HepG2 (cell line): Measurements from ENCODE around the gene SLC1A5. TPM values are rescaled to one million over a fixed set of nuclear protein-coding genes. Genes with fewer than 3 reads are reported as not detected.

Experiments
- ATAC-seq: fragments of 200-7000 bp; cut with Tn5 transposase; 3 replicates; pipeline ENCODE4 v1.9.1; 2020; ENCODE audit warnings: mild to moderate bottlenecking, moderate library complexity
- BruUV-seq: library from RNA; stranded (reverse); fragments of 400-500 nt; replicated peaks from 2 replicates; lab custom pipeline; 2021; lab: Mats Ljungman, UMichigan
- CTCF ChIA-PET: fragments of 300-600 bp; formaldehyde crosslinking; extraction: SDS; loops from one replicate; lab custom pipeline; 2021; ENCODE audit warnings: low total read pairs, inconsistent platforms, low intra/inter-chr PET ratio; lab: Yijun Ruan, JAX
- POLR2A ChIA-PET: fragments of 350-600 bp; sonication (Branson Sonifier 250); formaldehyde crosslinking; loops from one replicate; lab custom pipeline; 2020; ENCODE audit warnings: antibody characterized with exemption, inconsistent platforms; lab: Yijun Ruan, JAX
- DNase-seq: peaks from one replicate; pipeline ENCODE4 v3.0.0-alpha.2; 2015; ENCODE audit warnings: low spot score
- FAIRE-seq: peaks from 3 replicates; lab custom pipeline; 2011; peaks lifted over from hg19 to GRCh38; lab: Jason Lieb, UNC
- H2AFZ ChIP-seq: one replicate; pipeline ENCODE4 v1.6.1; 2011; ENCODE audit warnings: low read length, inconsistent platforms
- H3K27ac ChIP-seq: fragments of 300-600 bp; 3 replicates; pipeline ENCODE4 v1.8.0; 2011; ENCODE audit warnings: mixed run types, mild to moderate bottlenecking, mixed read lengths, low read length, inconsistent platforms; ENCODE audit not compliant: insufficient read depth; ENCODE audit errors: extremely low read length
- H3K27me3 ChIP-seq, 2 experiments: fragments of 200-600 bp in 1 of 2; 2 replicates in 1 of 2; 3 replicates in 1 of 2; pipeline versions ENCODE4 v1.6.0 to v1.8.0; 2011; ENCODE audit warnings: low read length in 2 of 2, mild to moderate bottlenecking in 2 of 2, moderate library complexity in 2 of 2, inconsistent platforms in 1 of 2; ENCODE audit not compliant: insufficient read depth in 2 of 2, control insufficient read depth in 1 of 2
- H3K36me3 ChIP-seq, 2 experiments: fragments of 200-600 bp in 1 of 2; replicated peaks in 1 of 2; 2 replicates in 1 of 2; 3 replicates in 1 of 2; pipeline versions ENCODE4 v1.5.1 to v1.8.0; 2011; ENCODE audit warnings: low read length in 2 of 2, inconsistent platforms in 1 of 2; ENCODE audit not compliant: insufficient read depth in 2 of 2, control insufficient read depth in 1 of 2
- H3K4me1 ChIP-seq: 2 replicates; pipeline ENCODE4 v1.5.1; 2012; ENCODE audit warnings: low read length, inconsistent platforms; ENCODE audit not compliant: insufficient read depth
- H3K4me2 ChIP-seq: 2 replicates; pipeline ENCODE4 v1.6.0; 2011; ENCODE audit warnings: low read depth, low read length, inconsistent platforms
- H3K4me3 ChIP-seq, 3 experiments: fragments of 200-600 bp in 1 of 3; sonication (generic), shearing (Covaris generic) in 1 of 3; replicated peaks in 1 of 3; 2 replicates each; pipeline ENCODE4 v1.5.1; 2011 to 2016; ENCODE audit warnings: low read length in 3 of 3, inconsistent platforms in 2 of 3, low read depth in 2 of 3, mild to moderate bottlenecking in 2 of 3, control low read depth in 1 of 3, mixed read lengths in 1 of 3; ENCODE audit not compliant: insufficient read depth in 1 of 3
- H3K79me2 ChIP-seq: one replicate; pipeline ENCODE4 v1.6.1; 2011; ENCODE audit warnings: low read length, inconsistent platforms; ENCODE audit not compliant: insufficient read depth
- H3K9ac ChIP-seq: 2 replicates; pipeline ENCODE4 v1.6.0; 2011; ENCODE audit warnings: mild to moderate bottlenecking, low read depth, low read length, inconsistent platforms; ENCODE audit not compliant: insufficient read depth
- H3K9me3 ChIP-seq: 2 replicates; pipeline ENCODE4 v1.5.1; 2012; ENCODE audit warnings: mild to moderate bottlenecking, low read length
- H4K20me1 ChIP-seq: 2 replicates; pipeline ENCODE4 v1.6.0; 2011; ENCODE audit warnings: inconsistent platforms, mild to moderate bottlenecking, low read length, moderate library complexity; ENCODE audit not compliant: insufficient read depth
- ARID2 ChIP-seq: sonication (generic); formaldehyde crosslinking; IDR thresholded peaks from 2 replicates; pipeline ENCODE4 v1.8.1; 2022; ENCODE audit warnings: mild to moderate bottlenecking, missing genetic modification reagents, borderline replicate concordance
- CTCF ChIP-seq: sonication (generic); formaldehyde crosslinking; IDR thresholded peaks from 2 replicates; pipeline ENCODE4 v1.5.0; 2020; ENCODE audit warnings: mild to moderate bottlenecking, missing genetic modification reagents, moderate library complexity
- FOXP1 ChIP-seq, 2 experiments: fragments of 450-650 bp in 1 of 2; IDR thresholded peaks; 2 replicates each; pipeline ENCODE4 v1.6.1; 2017 to 2018; ENCODE audit warnings: antibody characterized with exemption in 1 of 2
- HHEX ChIP-seq: IDR thresholded peaks from 2 replicates; pipeline ENCODE4 v1.6.1; 2016; ENCODE audit warnings: control low read depth
- HMGXB4 ChIP-seq, 2 experiments: sonication (generic) in 1 of 2; formaldehyde crosslinking in 1 of 2; IDR thresholded peaks; 2 replicates each; pipeline versions ENCODE4 v1.4.0 to v1.6.1; 2018 to 2020; ENCODE audit warnings: missing genetic modification reagents in 2 of 2, borderline replicate concordance in 1 of 2, low read depth in 1 of 2, mild to moderate bottlenecking in 1 of 2, missing biosample characterization in 1 of 2
- LBX2 ChIP-seq: sonication (generic); formaldehyde crosslinking; IDR thresholded peaks from 2 replicates; pipeline ENCODE4 v1.5.0; 2020; ENCODE audit warnings: missing genetic modification reagents, mild to moderate bottlenecking, borderline replicate concordance
- SAP130 ChIP-seq: IDR thresholded peaks from 2 replicates; pipeline ENCODE4 v1.6.1; 2016; ENCODE audit warnings: low read depth
- SMC3 ChIP-seq: IDR thresholded peaks from 2 replicates; pipeline ENCODE4 v1.6.1; 2011; ENCODE audit warnings: low read length, improper control_type of control experiment
- SNAPC5 ChIP-seq: sonication (generic); formaldehyde crosslinking; IDR thresholded peaks from 2 replicates; pipeline ENCODE4 v1.8.1; 2023; ENCODE audit warnings: mild to moderate bottlenecking, missing genetic modification reagents, borderline replicate concordance
- STAG1 ChIP-seq: sonication (generic); formaldehyde crosslinking; IDR thresholded peaks from 2 replicates; pipeline ENCODE4 v1.4.0; 2020; ENCODE audit warnings: missing genetic modification reagents
- TEAD3 ChIP-seq: optimal IDR thresholded peaks from 2 replicates; pipeline ENCODE3; 2016; ENCODE audit warnings: borderline replicate concordance
- ZBTB7B ChIP-seq: sonication (generic); formaldehyde crosslinking; IDR thresholded peaks from 2 replicates; pipeline ENCODE4 v1.4.0; 2020; ENCODE audit warnings: missing genetic modification reagents
- ZNF362 ChIP-seq: sonication (generic); formaldehyde crosslinking; IDR thresholded peaks from 2 replicates; pipeline ENCODE4 v1.4.0; 2020; ENCODE audit warnings: missing genetic modification reagents, mild to moderate bottlenecking, borderline replicate concordance
- ZNF557 ChIP-seq: sonication (generic); formaldehyde crosslinking; IDR thresholded peaks from 2 replicates; pipeline ENCODE4 v1.4.0; 2020; ENCODE audit warnings: missing genetic modification reagents
- ZNF614 ChIP-seq: IDR thresholded peaks from 2 replicates; pipeline ENCODE4 v1.6.1; 2018; ENCODE audit warnings: missing biosample characterization, missing genetic modification reagents, inconsistent platforms, borderline replicate concordance
- ZNF629 ChIP-seq: sonication (generic); formaldehyde crosslinking; conservative IDR thresholded peaks from 2 replicates; pipeline ENCODE4 v1.5.0; 2020; ENCODE audit warnings: missing genetic modification reagents
- WGBS: methylation state at CpG from one replicate; pipeline ENCODE4 v1.1.6; 2017; ENCODE audit warnings: low lambda C conversion rate; 5-methylcytosine and 5-hydroxymethylcytosine counted together
- in situ Hi-C: cut with HindIII; loops from 2 replicates; pipeline ENCODE4 v1.10.0; 2017; ENCODE audit warnings: low pct_unique_long_range_greater_than_20kb; ENCODE audit not compliant: extremely low pct_ligation_motif_present
- intact Hi-C: fragments of 100-400 bp; cut with micrococcal nuclease; formaldehyde crosslinking; loops from one replicate; pipeline ENCODE4 v1.10.0; 2022; ENCODE audit not compliant: unreplicated experiment
- polyA plus RNA-seq, 8 experiments: library from polyadenylated mRNA; depleted of rRNA in 3 of 8; stranded (reverse) in 7 of 8; unstranded in 1 of 8; fragments of >200 nt; fragmentation: Illumina TruSeq in 4 of 8; extraction: Trizol in 4 of 8; gene quantifications; 2 replicates each; pipeline versions ENCODE4 v1.2.1 to v1.2.3, GENCODE V29; 2011 to 2016; ENCODE audit warnings: low read depth in 4 of 8, missing spikeins in 1 of 8, mixed read lengths in 1 of 8; ENCODE audit not compliant: insufficient read depth in 1 of 8
- total RNA-seq, 5 experiments: library from RNA; depleted of rRNA; stranded (reverse); fragments of >200 nt; fragmentation: Illumina TruSeq; extraction: Trizol; gene quantifications; 2 replicates each; pipeline ENCODE4 v1.2.3, GENCODE V29; 2016; ENCODE audit warnings: low read depth in 1 of 5

The SLC1A5 gene
- total and polyA plus RNA-seq, 2 of the 13 experiments (the other 11 are each of a cell fraction or from before 2014, with no cell fraction given), result 120 to 159 TPM

- H3K27me3 ChIP-seq, result no peaks in the 10 kb centered on the region; a peak in 2 of 5 replicates
- DNase-seq (peak; percentile 54), ATAC-seq (peak; percentile 40), FAIRE-seq (peak; percentile 42)
- intact Hi-C loops, result no loop called here
- peaks cover 13% of the 10 kb centered on the region for H4K20me1 ChIP-seq
- peaks cover 3 to 7% of the 10 kb centered on the region in 2 experiments; a peak in 1 of 5 replicates for H3K36me3 ChIP-seq
- no TSS peak for BruUV-seq
- 84% methylated on average over 21 of the region's 21 CpGs for WGBS
- ChIA-PET POLR2A (no interaction called here), CTCF (interaction anchor here (1.0 to 1.2 kb wide), 3 partner anchors 18 to 92 kb away, joined by 3 read pairs; no protein-coding TSS in a partner anchor)
- no peaks in the 10 kb centered on the region for H3K9me3 ChIP-seq
- no peak overlapping the region for H2AFZ ChIP-seq
- H3K27ac ChIP-seq, result no peak overlapping the region
- H3K4me3 ChIP-seq, result no peak overlapping the region
- H3K4me2 ChIP-seq, result no peak overlapping the region
- in situ Hi-C loops, result no loop called here
- H3K79me2 ChIP-seq, result peaks cover 27% of the 10 kb centered on the region
- H3K9ac ChIP-seq, result no peak overlapping the region
- H3K4me1 ChIP-seq, result peaks cover 22% of the 10 kb centered on the region
- TF ChIP-seq FOXP1 (IDR thresholded peaks at IDR 0.05) (no peak), FOXP1 (CRISPR knock-in tag; IDR thresholded peaks at IDR 0.05) (peak; percentile 18; the same call in 1 of the 2 replicates), ZBTB7B (CRISPR knock-in tag) (0 out of 2 replicates have a peak, but pooled peaks have one; percentile 40), LBX2 (no peak), ARID2 (CRISPR knock-in tag) (no peak), CTCF (peak; percentile 62), TEAD3 (peak; percentile 11), ZNF614 (CRISPR knock-in tag) (peak; percentile 34; the same call in 1 of the 2 replicates), HMGXB4 (CRISPR knock-in tag; IDR thresholded peaks at IDR 0.05; ENCODE audit: borderline replicate concordance in 1 of 2, low read depth in 1 of 2) (0 out of 4 replicates have a peak, but pooled peaks have one; percentile 23 to 47), SNAPC5 (CRISPR knock-in tag) (no peak), ZNF629 (peak; percentile 62), STAG1 (CRISPR knock-in tag) (peak; percentile 13; the same call in 1 of the 2 replicates), SAP130 (no peak), HHEX (CRISPR knock-in tag) (no peak), SMC3 (peak; percentile 33; the same call in 1 of the 2 replicates), ZNF557 (CRISPR knock-in tag) (no peak), ZNF362 (CRISPR knock-in tag) (peak; percentile 44; the same call in 1 of the 2 replicates)
Observed at GRCh38 chr19:46748325-46749109, 39.9 kb downstream of the SLC1A5 start.
